ENCODE data around the gene MDH1.
A peak's percentile ranks its signal among the peaks of the same experiment; 100 is the strongest.
"Not testable (repeated sequence)": the region's sequence is repeated elsewhere in the genome, so short reads cannot be mapped to it uniquely, and the experiment has no call there.

Gene MDH1

GRCh38 chr2:63588385-63589147 lies at the start of gene MDH1, which contains the start of gene WDPCP:
Gene MDH1 (plus strand): TSS chr2:63588963. CDS start chr2:63589044, 81 bp downstream.
Gene WDPCP (minus strand): TSS chr2:63588477. CDS start chr2:63588271, 206 bp downstream.
- DNase-seq (ENCODE audit: low read depth in 2 of 2, low spot score in 1 of 2), result peak; percentile 72 to 83

- no peak for DNase-seq (ENCODE audit: low read depth in 2 of 2, low spot score in 1 of 2)
These were observed 49.2 kb upstream of the MDH1 start for GRCh38 chr2:63539416-63540162.

- no peak for DNase-seq (ENCODE audit: low read depth in 2 of 2, low spot score in 1 of 2)
These were observed 44.6 kb upstream of the MDH1 start for GRCh38 chr2:63544017-63544627.

DNA sequence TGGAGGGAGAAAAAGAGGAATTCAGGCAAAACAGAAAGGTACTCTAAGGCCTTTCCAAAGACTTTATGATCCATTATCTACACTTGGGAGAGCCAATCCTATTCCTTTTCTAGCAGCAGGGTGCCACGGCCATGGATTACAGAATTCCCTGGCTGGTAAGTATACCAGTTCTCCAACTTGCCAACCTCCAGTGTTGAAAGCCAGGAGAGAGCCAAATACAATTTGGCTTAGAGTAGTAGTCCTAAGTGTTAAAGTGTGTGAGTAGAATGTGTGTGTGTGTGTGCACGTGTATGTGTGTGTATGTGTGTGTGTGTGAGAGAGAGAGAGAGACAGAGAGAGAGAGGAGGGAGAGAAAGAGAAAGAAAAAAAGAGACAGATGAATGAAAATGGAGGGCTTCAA lies 43.7 kb upstream of the MDH1 start:
- no peak for DNase-seq (ENCODE audit: low read depth in 2 of 2, low spot score in 1 of 2)

- DNase-seq (ENCODE audit: low read depth in 2 of 2, low spot score in 1 of 2), result no peak
These were observed 35.7 kb upstream of the MDH1 start for GRCh38 chr2:63553049-63553448.

GRCh38 chr2:63555299-63555698 lies 33.5 kb upstream of the MDH1 start:
- no peak for DNase-seq (ENCODE audit: low read depth in 2 of 2, low spot score in 1 of 2)

DNA sequence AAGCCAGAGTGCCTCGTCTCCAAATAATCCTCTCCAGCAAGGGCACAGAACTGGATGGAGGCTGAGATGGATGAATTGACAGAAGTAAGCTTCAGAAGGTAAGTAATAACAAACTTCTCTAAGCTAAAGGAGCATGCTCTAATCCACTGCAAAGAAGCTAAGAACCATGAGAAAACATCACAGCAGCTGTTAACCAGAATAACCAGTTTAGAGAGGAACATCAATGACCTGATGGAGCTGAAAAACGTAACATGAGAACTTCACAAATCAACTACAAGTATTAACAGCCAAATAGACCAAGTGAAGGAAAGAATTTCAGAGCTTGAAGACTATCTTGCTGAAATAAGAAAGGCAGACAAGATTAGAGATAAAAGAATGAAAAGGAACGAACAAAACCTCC lies 32.8 kb upstream of the MDH1 start:
- no peak for DNase-seq (ENCODE audit: low read depth in 2 of 2, low spot score in 1 of 2)

- DNase-seq (ENCODE audit: low read depth in 2 of 2, low spot score in 1 of 2), result not testable (repeated sequence)
These were observed 30.9 kb upstream of the MDH1 start for GRCh38 chr2:63557819-63558218.

DNA sequence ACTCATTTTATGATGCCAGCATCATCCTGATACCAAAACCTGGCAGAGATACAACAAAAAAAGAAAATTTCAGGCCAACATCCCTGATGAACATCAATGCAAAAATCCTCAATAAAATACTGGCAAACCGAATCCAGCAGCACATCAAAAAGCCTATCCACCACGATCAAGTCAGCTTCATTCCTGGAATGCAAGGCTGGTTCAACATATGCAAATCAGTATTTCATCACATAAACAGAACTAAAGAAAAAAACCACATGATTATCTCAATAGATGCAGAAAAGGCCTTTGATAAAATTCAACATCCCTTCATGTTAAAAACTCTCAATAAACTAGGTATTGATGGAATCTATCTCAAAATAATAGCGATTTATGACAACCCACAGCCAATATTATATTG lies 29.8 kb upstream of the MDH1 start:
- not testable (repeated sequence) for DNase-seq (ENCODE audit: low read depth in 2 of 2, low spot score in 1 of 2)

GRCh38 chr2:63562751-63563150 lies 26.0 kb upstream of the MDH1 start:
- DNase-seq (ENCODE audit: low read depth in 2 of 2, low spot score in 1 of 2), result no peak

DNA sequence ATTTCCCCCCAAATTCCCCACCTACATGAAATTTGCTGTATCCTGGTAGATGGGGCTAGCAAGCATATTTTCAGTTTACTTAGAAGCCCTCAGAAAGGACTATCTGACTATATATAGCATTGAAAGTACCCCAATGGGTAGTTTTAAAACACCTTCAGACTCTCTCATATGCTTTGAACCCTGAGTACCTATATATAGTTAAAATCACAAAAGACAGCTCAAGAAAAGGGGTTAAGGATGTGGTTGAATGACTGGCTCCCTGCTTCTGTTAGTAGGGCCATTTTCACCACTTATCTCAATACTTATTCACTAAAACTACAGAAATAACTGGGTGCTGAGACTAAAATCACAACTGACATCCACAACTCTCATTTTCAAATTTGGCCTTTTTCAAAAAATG lies 19.0 kb upstream of the MDH1 start:
- no peak for DNase-seq (ENCODE audit: low read depth in 2 of 2, low spot score in 1 of 2)

GRCh38 chr2:63571291-63571690 lies 17.5 kb upstream of the MDH1 start:
- no peak for DNase-seq (ENCODE audit: low read depth in 2 of 2, low spot score in 1 of 2)

- no peak for DNase-seq (ENCODE audit: low read depth in 2 of 2, low spot score in 1 of 2)
These were observed 16.8 kb upstream of the MDH1 start for GRCh38 chr2:63572001-63572400.

DNA sequence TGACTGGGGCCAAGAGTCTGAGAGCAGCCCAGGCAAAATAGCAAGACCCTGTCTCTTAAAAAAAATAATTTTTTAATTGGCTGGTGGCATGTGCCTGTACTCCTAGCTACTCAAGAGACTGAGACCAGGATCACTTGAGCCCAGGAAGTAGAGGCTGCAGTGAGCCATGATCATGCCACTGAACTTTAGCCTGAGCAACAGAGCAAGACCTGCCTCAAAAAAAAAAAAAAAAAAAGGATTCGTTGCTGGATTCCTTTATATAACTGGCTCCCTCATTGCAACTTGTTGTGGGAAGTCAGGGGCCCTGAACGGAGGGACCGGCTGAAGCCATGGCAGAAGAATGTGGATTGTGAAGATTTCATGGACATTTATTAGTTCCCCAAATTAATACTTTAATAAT lies 15.7 kb upstream of the MDH1 start:
- DNase-seq (ENCODE audit: low read depth in 2 of 2, low spot score in 1 of 2), result not testable (repeated sequence)

DNA sequence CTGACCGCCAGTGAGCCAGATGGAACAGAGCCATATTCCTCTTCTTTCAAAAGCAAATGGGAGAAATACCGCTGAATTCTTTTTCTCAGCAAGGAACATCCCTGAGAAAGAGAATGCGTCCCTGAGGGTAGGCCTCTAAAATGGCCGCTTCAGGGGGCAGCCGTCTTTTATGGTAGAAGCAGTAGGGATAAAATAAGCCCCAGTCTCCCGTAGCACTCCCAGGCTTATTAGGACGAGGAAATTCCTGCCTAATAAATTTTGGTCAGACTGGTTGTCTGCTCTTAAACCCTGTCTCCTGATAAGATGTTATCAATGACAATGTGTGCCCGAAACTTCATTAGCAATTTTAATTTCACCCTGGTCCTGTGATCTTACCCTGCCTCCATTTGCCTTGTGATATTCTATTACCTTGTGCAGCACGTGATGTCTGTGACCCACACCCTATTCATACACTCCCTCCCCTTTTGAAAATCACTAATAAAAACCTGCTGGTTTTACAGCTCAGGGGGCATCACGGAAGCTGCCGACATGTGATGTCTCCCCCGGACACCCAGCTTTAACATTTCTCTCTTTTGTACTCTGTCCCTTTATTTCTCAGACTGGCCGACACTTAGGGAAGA lies 14.9 kb upstream of the MDH1 start:
- not testable (repeated sequence) for DNase-seq (ENCODE audit: low read depth in 2 of 2, low spot score in 1 of 2)

DNA sequence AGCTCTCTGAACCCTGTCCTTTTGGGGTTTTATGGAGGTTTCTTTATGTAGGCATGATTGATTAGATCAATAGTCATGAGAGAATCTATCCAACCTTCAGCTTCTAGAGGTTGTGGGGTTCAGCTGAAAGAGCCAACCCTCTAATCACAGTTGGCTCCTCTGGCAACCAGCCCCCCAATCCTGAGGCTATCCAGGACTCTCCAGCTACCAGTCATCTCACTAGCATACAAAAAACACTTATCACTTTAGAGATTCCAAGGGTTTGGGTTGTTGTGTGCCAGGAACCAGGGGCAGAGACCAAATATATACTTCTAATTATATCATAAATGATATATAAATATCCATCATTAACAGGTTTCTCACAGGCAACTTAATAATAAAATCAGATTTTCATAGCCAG lies 12.2 kb upstream of the MDH1 start:
- no peak for DNase-seq (ENCODE audit: low read depth in 2 of 2, low spot score in 1 of 2)

GRCh38 chr2:63578767-63579166 lies 10.0 kb upstream of the MDH1 start:
- no peak for DNase-seq (ENCODE audit: low read depth in 2 of 2, low spot score in 1 of 2)

- DNase-seq (ENCODE audit: low read depth in 2 of 2, low spot score in 1 of 2), result no peak
These were observed 8.0 kb upstream of the MDH1 start for GRCh38 chr2:63580651-63581297.

GRCh38 chr2:63581298-63581961 lies 7.3 kb upstream of the MDH1 start:
- no peak for DNase-seq (ENCODE audit: low read depth in 2 of 2, low spot score in 1 of 2)

DNA sequence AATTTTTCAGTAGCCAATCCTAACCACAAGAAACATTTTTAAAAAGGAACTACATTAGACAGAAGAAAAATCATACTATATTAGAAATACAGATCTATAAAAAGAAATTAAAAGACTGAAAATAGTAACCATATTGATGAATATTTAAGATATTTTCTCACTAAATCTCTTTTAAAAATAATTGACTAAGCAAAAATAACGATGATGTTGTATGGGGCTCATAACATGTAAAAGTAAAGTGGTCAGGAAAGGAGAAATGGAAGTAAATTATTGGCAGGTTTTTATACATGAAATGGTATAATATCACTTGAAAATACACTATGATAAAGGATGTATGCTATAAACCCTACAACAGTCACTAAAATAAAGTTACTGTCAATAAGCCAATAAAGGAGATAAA lies 5.9 kb upstream of the MDH1 start:
- no peak for DNase-seq (ENCODE audit: low read depth in 2 of 2, low spot score in 1 of 2)
